CD14-positive monocyte (primary cell): ENCODE results near the gene KRT74. TPM values are rescaled to one million over a fixed set of nuclear protein-coding genes. Genes with fewer than 3 reads are reported as not detected.

ENCODE experiments used
- DNase-seq, 3 donors: peaks; one replicate each; pipeline ENCODE4 v3.0.0-alpha.2; 2011 to 2022
- H2AFZ ChIP-seq: 2 replicates; pipeline ENCODE4 v1.6.0; 2012; ENCODE audit warnings: mild to moderate bottlenecking, low read depth, low read length, inconsistent platforms; ENCODE audit not compliant: insufficient read depth, poor library complexity, severe bottlenecking
- H3K27ac ChIP-seq, 2 donors: 1 replicate in 1 of 2; 2 replicates in 1 of 2; pipeline ENCODE4 v1.5.1; 2012 to 2013; ENCODE audit warnings: low read length in 2 of 2, control low read depth in 1 of 2, inconsistent platforms in 1 of 2, low read depth in 1 of 2, mild to moderate bottlenecking in 1 of 2
- H3K27me3 ChIP-seq, 2 donors: one replicate each; pipeline versions ENCODE4 v1.6.0 to v1.6.1; 2011 to 2013; ENCODE audit warnings: low read length in 2 of 2; ENCODE audit not compliant: control insufficient read depth in 2 of 2, insufficient read depth in 2 of 2
- H3K36me3 ChIP-seq, 2 donors: replicated peaks in 1 of 2; 1 replicate in 1 of 2; 2 replicates in 1 of 2; pipeline versions ENCODE4 v1.5.1 to v1.6.1; 2012 to 2013; ENCODE audit warnings: low read length in 2 of 2, control low read depth in 1 of 2, inconsistent platforms in 1 of 2, mild to moderate bottlenecking in 1 of 2; ENCODE audit not compliant: insufficient read depth in 2 of 2, control insufficient read depth in 1 of 2
- H3K4me1 ChIP-seq, 2 donors: 1 replicate in 1 of 2; 2 replicates in 1 of 2; pipeline versions ENCODE4 v1.5.1 to v1.6.1; 2012 to 2013; ENCODE audit warnings: low read length in 2 of 2, control low read depth in 1 of 2, inconsistent platforms in 1 of 2, mild to moderate bottlenecking in 1 of 2, moderate library complexity in 1 of 2; ENCODE audit not compliant: insufficient read depth in 2 of 2, control insufficient read depth in 1 of 2
- H3K4me2 ChIP-seq: replicated peaks from 2 replicates; pipeline ENCODE3; 2012; ENCODE audit warnings: low read length, moderate library complexity, mild to moderate bottlenecking; ENCODE audit not compliant: poor library complexity, severe bottlenecking; ENCODE audit errors: extremely low read depth
- H3K4me3 ChIP-seq, 3 experiments: fragments of 200-600 bp in 1 of 3; sonication (generic) in 1 of 3; replicated peaks in 1 of 3; 1 replicate in 2 of 3; 2 replicates in 1 of 3; pipeline ENCODE4 v1.5.1; 2011 to 2013; ENCODE audit warnings: low read length in 3 of 3, mild to moderate bottlenecking in 3 of 3, control low read depth in 2 of 3, low read depth in 2 of 3, inconsistent platforms in 1 of 3, moderate library complexity in 1 of 3
- H3K79me2 ChIP-seq: 2 replicates; pipeline ENCODE4 v1.6.0; 2012; ENCODE audit warnings: mild to moderate bottlenecking, control low read depth, inconsistent platforms, low read length, moderate library complexity; ENCODE audit not compliant: insufficient read depth
- H3K9ac ChIP-seq: 2 replicates; pipeline ENCODE4 v1.6.0; 2017; ENCODE audit warnings: low read length, mild to moderate bottlenecking; ENCODE audit not compliant: insufficient read depth, poor library complexity, severe bottlenecking
- H3K9me3 ChIP-seq, 2 donors: replicated peaks in 1 of 2; 1 replicate in 1 of 2; 2 replicates in 1 of 2; pipeline versions ENCODE4 v1.5.1 to v1.6.1; 2012 to 2013; ENCODE audit warnings: low read length in 2 of 2, control low read depth in 1 of 2; ENCODE audit not compliant: control insufficient read depth in 1 of 2, insufficient read depth in 1 of 2
- H4K20me1 ChIP-seq: 2 replicates; pipeline ENCODE4 v1.6.0; 2012; ENCODE audit warnings: mild to moderate bottlenecking, low read length, control low read depth, moderate library complexity; ENCODE audit not compliant: insufficient read depth
- H3K27ac Mint-ChIP-seq, 7 donors: one replicate each; pipeline ENCODE4 v1.8.0; 2020; ENCODE audit warnings: mild to moderate bottlenecking in 7 of 7, mixed read lengths in 7 of 7, moderate library complexity in 6 of 7, inconsistent platforms in 2 of 7
- H3K27me3 Mint-ChIP-seq, 3 donors: one replicate each; pipeline ENCODE4 v1.8.0; 2021 to 2022; ENCODE audit warnings: low read depth in 3 of 3, mild to moderate bottlenecking in 3 of 3, mixed read lengths in 3 of 3, moderate library complexity in 3 of 3, inconsistent platforms in 1 of 3
- H3K36me3 Mint-ChIP-seq, 2 donors: one replicate each; pipeline ENCODE4 v1.8.0; 2020; ENCODE audit warnings: mixed read lengths in 2 of 2, inconsistent platforms in 1 of 2, mild to moderate bottlenecking in 1 of 2
- H3K4me1 Mint-ChIP-seq: one replicate; pipeline ENCODE4 v1.8.0; 2020; ENCODE audit warnings: mild to moderate bottlenecking, mixed read lengths
- H3K4me3 Mint-ChIP-seq, 2 donors: one replicate each; pipeline ENCODE4 v1.8.0; 2020; ENCODE audit warnings: mild to moderate bottlenecking in 2 of 2, mixed read lengths in 2 of 2, moderate library complexity in 1 of 2
- H3K9me3 Mint-ChIP-seq, 7 donors: one replicate each; pipeline ENCODE4 v1.8.0; 2020 to 2022; ENCODE audit warnings: mixed read lengths in 7 of 7, mild to moderate bottlenecking in 6 of 7, moderate library complexity in 6 of 7, inconsistent platforms in 2 of 7
- WGBS: methylation state at CpG from one replicate; pipeline ENCODE4 v1.1.5; 2013; ENCODE audit warnings: missing lambda C conversion rate; ENCODE audit not compliant: insufficient coverage; 5-methylcytosine and 5-hydroxymethylcytosine counted together
- intact Hi-C, 2 donors: fragments of 100-400 bp; cut with micrococcal nuclease; formaldehyde crosslinking; loops; one replicate each; pipeline versions ENCODE4 v1.15.0 to v1.15.1; 2023
- polyA plus RNA-seq, 3 donors: library from polyadenylated mRNA; depleted of rRNA in 1 of 3; unstranded in 2 of 3; stranded (reverse) in 1 of 3; fragments of 300-500 nt in 2 of 3; fragments of >200 nt in 1 of 3; fragmentation: Illumina TruSeq in 2 of 3; gene quantifications; 1 replicate in 2 of 3; 2 replicates in 1 of 3; pipeline ENCODE4 v1.2.3, GENCODE V29; 2012 to 2021
- TF ChIP-seq, protein P1 (sequence below): fragments of 200-600 bp; IDR thresholded peaks from one replicate; pipeline ENCODE4 v1.8.0; 2022; ENCODE audit warnings: antibody characterized with exemption, mild to moderate bottlenecking

Gene KRT74
- polyA plus RNA-seq, 3 donors, result not detected

DNA sequence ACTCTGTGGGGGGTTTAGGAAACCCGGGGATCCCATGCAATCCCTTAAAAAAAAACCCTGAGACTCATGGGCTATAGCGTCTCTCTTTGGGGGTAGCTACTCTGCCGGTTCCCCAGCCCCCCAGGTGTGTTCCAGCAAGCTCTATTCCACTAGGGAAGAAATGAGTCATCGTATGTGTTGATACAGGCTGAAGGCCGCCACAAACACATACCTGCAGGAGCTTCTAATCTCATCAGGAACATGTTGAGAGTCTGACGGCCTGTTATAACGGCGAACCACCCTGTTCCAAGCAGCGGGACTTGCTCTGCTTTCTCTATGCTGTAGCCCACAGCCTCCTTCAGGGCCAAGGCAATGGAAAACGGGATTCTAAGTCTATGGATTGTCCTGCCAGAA is 52.5 kb downstream of the KRT74 start:
- Histone ChIP-seq H3K4me3 (no peak overlapping the region), H3K4me2 (no peak overlapping the region), H2AFZ (no peak overlapping the region), H3K79me2 (no peaks in the 10 kb centered on the region), H3K27me3 (no peaks in the 10 kb centered on the region), H3K36me3 (no peaks in the 10 kb centered on the region), H3K27ac (no peak overlapping the region), H4K20me1 (no peaks in the 10 kb centered on the region), H3K9me3 (no peaks in the 10 kb centered on the region), H3K4me1 (no peaks in the 10 kb centered on the region), H3K9ac (no peak overlapping the region)
- no peak for DNase-seq
- Mint-ChIP-seq H3K4me3 (no peak overlapping the region), H3K27ac (no peak overlapping the region), H3K4me1 (no peaks in the 10 kb centered on the region), H3K27me3 (peaks cover 3 to 10% (median 6%) of the 10 kb centered on the region in 3 donors), H3K9me3 (no peaks in the 10 kb centered on the region), H3K36me3 (no peaks in the 10 kb centered on the region)
- WGBS, result 96% methylated on average over 7 of the region's 10 CpGs
- TF ChIP-seq, protein P1, sequence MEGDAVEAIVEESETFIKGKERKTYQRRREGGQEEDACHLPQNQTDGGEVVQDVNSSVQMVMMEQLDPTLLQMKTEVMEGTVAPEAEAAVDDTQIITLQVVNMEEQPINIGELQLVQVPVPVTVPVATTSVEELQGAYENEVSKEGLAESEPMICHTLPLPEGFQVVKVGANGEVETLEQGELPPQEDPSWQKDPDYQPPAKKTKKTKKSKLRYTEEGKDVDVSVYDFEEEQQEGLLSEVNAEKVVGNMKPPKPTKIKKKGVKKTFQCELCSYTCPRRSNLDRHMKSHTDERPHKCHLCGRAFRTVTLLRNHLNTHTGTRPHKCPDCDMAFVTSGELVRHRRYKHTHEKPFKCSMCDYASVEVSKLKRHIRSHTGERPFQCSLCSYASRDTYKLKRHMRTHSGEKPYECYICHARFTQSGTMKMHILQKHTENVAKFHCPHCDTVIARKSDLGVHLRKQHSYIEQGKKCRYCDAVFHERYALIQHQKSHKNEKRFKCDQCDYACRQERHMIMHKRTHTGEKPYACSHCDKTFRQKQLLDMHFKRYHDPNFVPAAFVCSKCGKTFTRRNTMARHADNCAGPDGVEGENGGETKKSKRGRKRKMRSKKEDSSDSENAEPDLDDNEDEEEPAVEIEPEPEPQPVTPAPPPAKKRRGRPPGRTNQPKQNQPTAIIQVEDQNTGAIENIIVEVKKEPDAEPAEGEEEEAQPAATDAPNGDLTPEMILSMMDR, result no peak
- intact Hi-C loops, result no loop called here

GRCh38 chr12:52519826-52520662 is 53.6 kb downstream of the KRT74 start, which contains the start of gene KRT5:
Gene KRT5 (minus strand): TSS chr12:52520394. CDS start chr12:52520296, 98 bp downstream.
- WGBS, result 94% methylated on average over 24 of the region's 29 CpGs
- no peaks in the 10 kb centered on the region for H4K20me1 ChIP-seq

More at GRCh38 chr12:52519826-52520662, 53.6 kb downstream of the KRT74 start, which contains the start of gene KRT5:
- Histone ChIP-seq H3K36me3 (no peaks in the 10 kb centered on the region), H2AFZ (no peak within 1 kb of the TSS), H3K27ac (no peak within 1 kb of the TSS), H3K4me3 (no peak within 1 kb of the TSS), H3K9me3 (no peaks in the 10 kb centered on the region), H3K4me1 (no peaks in the 10 kb centered on the region), H3K27me3 (no peaks in the 10 kb centered on the region), H3K4me2 (no peak within 1 kb of the TSS), H3K9ac (no peak within 1 kb of the TSS), H3K79me2 (no peaks in the 10 kb centered on the region)
- TF ChIP-seq, protein P1, result no peak
- no peak within 1 kb of the TSS for H3K4me3 Mint-ChIP-seq
- intact Hi-C loops, result no loop called here
- H3K27me3 Mint-ChIP-seq, result peaks cover 4 to 14% (median 8%) of the 10 kb centered on the region in 3 donors
- H3K27ac Mint-ChIP-seq, result no peak within 1 kb of the TSS
- DNase-seq, result no peak
- no peaks in the 10 kb centered on the region for H3K36me3 Mint-ChIP-seq
- no peaks in the 10 kb centered on the region for H3K4me1 Mint-ChIP-seq
- no peaks in the 10 kb centered on the region for H3K9me3 Mint-ChIP-seq
